Measurements from ENCODE around the gene LRRTM1.

- TF ChIP-seq SMC3 (conservative IDR thresholded peaks at IDR 0.05; ENCODE audit: poor library complexity): no peak
- TF ChIP-seq POLR2AphosphoS5 (IDR thresholded peaks at IDR 0.05): no peak
- no peak for TF ChIP-seq CTCF (IDR thresholded peaks at IDR 0.05; ENCODE audit: poor library complexity, severe bottlenecking)
- TF ChIP-seq EZH2 (IDR thresholded peaks at IDR 0.05; ENCODE audit: borderline replicate concordance, insufficient read depth, low read length, poor library complexity, severe bottlenecking): no peak
Observed at GRCh38 chr2:80326861-80327260, 22.3 kb upstream of the LRRTM1 start.
